ENCODE data around the gene IL17RA.
"Not testable (repeated sequence)": the region's sequence is repeated elsewhere in the genome, so short reads cannot be mapped to it uniquely, and the experiment has no call there.

GRCh38 chr22:17147458-17147857 is 62.7 kb downstream of the IL17RA start:
- TF ChIP-seq CTCF (IDR thresholded peaks at IDR 0.05); POLR2A (IDR thresholded peaks at IDR 0.05; ENCODE audit: low read depth); POLR2AphosphoS5 (IDR thresholded peaks at IDR 0.05): not testable (repeated sequence)
